Effector CD8-positive, alpha-beta T cell (primary cell): Measurements from ENCODE around the gene ZBTB22.
"Not testable (repeated sequence)": the region's sequence is repeated elsewhere in the genome, so short reads cannot be mapped to it uniquely, and the experiment has no call there.

Experiments
- DNase-seq: peaks from one replicate; lab custom pipeline; 2025; lab: John Stamatoyannopoulos, UW
- total RNA-seq, 4 experiments: gene quantifications; one replicate each; lab custom pipeline; 2026; lab: John Stamatoyannopoulos, UW

Gene ZBTB22, protein sequence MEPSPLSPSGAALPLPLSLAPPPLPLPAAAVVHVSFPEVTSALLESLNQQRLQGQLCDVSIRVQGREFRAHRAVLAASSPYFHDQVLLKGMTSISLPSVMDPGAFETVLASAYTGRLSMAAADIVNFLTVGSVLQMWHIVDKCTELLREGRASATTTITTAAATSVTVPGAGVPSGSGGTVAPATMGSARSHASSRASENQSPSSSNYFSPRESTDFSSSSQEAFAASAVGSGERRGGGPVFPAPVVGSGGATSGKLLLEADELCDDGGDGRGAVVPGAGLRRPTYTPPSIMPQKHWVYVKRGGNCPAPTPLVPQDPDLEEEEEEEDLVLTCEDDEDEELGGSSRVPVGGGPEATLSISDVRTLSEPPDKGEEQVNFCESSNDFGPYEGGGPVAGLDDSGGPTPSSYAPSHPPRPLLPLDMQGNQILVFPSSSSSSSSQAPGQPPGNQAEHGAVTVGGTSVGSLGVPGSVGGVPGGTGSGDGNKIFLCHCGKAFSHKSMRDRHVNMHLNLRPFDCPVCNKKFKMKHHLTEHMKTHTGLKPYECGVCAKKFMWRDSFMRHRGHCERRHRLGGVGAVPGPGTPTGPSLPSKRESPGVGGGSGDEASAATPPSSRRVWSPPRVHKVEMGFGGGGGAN
- 32.6 to 55.8 (median 45.3) reads per million in 4 experiments for total RNA-seq

DNA sequence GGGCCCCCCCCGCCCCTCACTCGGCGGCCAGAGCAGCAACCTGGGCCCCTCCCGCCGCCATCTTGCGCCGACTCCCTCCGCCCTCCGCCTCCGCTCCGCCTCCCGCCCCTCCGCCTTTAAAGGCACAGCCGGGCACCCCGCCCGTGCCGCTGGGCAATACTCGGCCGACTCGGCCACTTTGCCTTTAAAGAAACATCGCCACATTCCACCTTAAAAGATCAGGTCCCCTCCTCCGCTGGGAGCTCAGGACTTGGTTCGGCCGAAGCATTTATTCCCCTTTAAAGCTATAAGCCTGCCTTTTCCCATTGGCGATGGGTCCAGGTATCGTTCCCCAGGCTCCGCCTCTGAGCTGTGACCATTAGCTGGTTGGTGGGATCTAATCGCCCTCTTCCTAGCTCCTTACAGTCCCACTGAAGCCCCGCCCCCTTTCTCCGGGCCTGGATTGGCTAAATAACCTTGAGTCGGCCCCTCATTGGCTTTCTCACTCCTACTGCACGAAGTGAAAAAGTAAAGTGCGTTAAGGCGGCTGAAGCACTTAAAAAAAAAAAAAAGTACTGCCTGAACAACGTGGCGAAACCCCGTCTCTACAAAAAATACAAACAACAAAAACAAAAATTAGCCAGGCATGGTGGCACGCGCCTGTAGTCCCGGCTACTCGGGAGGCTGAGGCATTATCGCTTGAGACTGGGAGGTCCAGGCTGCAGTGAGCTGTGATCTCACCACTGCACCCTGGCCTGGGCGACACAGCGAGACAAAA is at the start of gene ZBTB22:
Gene ZBTB22, minus strand, starts transcription at position 76 of the 757 bp plus-strand sequence. CDS start 828 bp downstream, outside the sequence.
- DNase-seq: peak; percentile 95

DNA sequence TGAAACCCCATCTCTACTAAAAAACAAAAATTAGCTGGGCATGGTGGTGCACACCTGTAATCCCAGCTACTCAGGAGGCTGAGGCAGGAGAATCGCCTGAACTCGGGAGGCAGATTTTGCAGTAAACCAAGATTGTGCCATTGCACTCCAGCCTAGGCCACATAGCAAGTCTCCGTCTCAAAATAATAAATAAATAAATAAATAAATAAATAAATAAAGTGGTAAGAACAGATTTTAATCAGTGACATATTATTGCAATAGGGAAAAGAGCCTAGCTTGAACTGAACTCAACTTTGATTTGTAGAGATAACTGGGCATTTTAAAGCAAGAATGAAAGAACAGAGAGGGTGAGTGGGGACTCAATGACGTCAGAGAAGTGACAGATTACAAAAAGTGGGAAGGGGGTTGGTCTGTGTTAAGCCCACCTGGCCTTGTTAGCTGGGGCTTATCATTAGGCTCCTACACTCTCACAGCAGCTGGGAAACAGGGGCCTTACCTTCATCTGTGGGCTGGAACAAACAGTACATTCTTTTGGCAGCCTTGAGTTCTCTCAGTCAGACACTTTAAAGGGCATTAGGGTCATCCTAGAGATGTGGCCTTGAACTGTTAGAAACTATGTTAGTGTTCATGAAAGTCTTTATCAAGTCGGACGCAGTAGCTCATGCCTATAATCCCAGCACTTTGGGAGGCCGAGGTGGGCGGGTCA is 49.6 kb upstream of the ZBTB22 start:
- DNase-seq: no peak

DNA sequence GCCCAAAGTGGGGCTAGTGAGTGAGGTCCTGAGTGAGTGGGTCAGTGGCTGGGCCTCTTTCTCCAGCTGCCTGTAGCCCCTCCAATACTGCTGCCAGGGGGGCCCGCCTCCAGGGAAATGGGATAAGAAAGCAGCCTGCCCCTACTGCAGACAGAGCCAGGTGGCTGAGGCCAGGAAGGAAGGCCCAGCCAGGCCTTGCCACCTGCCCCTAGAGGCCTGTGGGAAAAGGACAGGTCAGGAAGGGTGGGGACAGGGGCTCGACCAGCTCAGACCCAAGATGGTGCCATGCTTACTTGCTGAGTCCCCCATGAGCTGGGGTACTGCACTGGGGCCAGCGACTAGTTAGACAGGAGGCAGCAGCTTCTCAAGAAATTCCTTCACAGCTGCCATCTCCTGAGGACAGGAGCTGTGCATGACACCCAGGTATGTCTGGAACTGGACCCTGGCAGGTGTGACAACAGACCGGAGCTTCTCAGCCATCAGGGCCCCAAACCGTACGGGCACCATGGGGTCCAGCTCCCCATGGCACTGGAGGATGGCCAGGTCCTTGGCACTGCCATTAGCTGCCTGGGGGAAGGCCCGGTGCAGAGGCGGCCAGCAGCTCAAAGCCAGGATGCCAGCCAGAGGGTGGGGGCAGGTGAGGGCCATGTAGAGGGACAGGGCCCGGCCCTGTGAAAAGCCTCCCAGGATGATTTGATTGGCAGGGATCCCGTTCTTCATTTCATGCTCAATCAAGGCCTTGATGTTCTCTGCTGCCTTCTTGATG is 47.8 kb upstream of the ZBTB22 start:
- not testable (repeated sequence) for DNase-seq

DNA sequence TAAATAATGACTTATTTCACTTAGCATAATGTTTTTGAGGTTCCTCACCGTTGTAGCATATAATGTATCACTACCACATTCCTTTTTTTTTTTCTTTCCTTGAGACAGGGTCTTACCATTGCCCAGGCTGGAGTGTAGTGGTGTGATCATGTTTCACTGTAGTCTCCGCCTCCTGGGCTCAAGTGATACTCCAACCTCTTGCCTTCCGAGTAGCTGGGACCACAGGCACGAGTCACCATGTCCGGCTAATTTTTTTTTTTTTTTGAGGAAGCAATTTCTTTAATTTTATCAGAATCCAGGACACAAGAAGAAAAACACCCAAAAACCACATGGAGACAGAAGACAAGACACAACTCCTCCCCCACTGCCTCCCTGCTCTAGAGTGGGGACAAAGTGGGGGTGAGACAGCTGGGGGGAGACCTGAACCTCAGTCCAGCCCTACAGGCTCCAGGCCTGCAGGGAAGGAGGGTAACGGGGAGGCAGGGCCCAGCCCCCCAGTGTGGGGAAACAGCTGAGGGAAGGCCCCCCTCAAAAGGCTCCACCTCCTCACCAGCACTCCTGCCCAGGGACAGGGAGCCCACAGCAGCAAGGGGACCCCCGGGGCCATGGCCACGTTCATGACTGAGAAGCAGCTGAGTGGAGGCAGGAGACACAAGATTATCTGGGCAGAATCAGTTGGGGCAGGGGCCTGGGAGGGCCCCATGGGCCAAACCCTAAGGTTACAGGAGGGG is 47.1 kb upstream of the ZBTB22 start:
- DNase-seq: not testable (repeated sequence)

DNA sequence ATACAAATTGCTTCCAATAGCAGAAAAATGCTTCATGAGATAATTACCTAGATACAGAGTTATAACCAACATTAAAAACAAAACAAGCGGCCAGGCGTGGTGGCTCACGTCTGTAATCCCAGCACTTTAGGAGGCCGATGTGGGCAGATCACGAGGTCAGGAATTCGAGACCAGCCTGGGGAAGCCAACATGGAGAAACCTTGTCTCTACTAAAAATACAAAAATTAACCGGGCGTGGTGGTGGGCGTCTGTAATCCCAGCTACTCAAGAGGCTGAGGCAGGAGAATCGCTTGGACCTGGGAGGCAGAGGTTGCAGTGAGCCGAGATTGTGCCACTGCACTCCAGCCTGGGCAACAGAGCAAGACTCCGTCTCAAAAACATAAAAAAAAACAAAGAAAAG is 45.9 kb upstream of the ZBTB22 start:
- not testable (repeated sequence) for DNase-seq

DNA sequence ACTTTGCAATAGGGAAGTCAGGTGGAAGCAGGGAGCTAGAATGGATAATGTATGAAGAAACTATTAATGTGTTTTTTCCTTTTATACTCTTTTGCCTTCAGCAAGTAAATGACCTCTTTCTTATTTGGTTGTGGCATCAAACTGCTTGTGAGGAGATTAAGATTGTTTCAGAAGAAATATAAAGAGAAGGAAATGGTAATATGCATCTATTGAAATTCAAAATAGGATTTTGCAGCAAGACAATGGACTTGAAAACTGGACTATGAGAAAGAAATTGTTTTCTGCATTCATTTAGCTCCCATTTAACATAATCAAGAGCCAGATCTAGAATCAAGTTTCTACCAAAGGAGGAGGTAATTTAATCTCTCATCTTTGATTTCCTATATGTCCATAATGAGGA is 41.8 kb upstream of the ZBTB22 start:
- DNase-seq: no peak

DNA sequence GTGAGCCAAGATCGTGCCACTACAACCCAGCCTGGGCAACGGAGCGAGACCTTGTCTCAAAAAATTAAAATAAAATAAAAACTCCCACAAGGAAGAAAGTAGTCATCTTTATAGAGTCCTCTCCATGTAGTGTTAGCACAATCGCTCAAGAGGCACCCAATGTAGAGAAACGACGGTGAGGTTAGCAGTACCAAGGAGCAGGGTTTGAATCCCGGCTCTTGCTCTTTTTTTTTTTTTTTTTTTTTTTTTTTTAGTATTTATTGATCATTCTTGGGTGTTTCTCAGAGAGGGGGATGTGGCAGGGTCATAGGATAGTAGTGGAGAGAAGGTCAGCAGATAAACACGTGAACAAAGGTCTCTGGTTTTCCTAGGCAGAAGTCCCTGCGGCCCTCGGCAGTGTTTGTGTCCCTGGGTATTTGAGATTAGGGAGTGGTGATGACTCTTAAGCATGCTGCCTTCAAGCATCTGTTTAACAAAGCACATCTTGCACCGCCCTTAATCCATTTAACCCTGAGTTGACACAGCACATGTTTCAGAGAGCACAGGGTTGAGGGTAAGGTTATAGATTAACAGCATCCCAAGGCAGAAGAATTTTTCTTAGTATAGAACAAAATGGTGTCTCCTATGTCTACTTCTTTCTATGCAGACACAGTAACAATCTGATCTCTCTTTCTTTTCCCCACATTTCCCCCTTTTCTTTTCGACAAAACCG is 39.8 kb upstream of the ZBTB22 start:
- DNase-seq: not testable (repeated sequence)

DNA sequence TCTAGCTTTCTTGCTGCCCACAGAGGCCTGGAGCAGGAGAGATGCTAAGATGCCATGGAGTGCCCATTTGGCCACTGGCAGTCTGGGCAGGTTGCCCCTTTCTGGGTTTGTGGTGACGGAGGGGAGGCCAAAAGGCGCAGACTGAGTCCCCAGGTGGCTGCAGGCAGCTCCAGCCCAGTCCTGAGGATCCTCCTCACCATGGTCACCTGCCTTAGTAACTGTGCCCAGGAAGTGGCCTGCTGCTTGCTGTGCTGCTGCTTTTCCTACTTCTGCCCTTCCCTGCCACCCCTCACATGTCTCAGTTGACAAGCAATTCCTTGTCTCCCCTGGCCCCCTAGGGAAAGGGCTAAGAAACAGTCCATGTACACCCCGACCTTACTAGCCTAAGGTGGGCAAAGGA is 38.8 kb upstream of the ZBTB22 start:
- no peak for DNase-seq

DNA sequence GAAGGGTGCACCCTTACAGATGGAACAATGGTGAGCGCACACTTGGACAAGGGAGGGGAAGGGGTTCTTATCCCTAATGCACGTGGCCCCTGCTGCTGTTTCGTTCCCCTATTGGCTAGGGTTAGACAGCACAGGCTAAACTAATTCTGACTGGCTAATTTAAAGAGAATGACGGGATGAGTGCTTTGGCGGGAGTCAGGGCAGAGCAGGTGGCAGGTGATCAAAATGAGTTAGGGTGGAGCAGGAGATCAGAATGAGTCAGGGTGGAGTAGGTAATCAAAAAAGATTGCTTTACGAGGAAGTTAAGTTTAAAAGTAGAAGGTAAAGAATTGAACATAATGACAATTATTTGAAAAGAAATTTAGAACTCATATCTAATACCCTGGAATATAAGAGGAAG is 38.3 kb upstream of the ZBTB22 start:
- DNase-seq: not testable (repeated sequence)

DNA sequence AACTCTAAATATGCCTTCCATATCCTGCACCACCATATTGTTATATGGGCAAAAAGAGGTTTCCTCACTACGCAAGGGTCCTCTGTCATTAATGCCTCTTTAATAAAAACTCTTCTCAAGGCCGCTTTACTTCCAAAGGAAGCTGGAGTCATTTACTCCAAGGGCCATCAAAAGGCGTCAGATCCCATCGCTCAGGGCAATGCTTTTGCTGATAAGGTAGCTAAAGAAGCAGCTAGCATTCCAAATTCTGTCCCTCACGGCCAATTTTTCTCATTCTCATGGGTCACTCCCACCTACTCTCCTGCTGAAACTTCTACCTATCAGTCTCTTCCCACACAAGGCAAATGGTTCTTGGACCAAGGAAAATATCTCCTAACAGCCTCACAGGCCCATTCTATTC is 30.3 kb upstream of the ZBTB22 start:
- DNase-seq: no peak

DNA sequence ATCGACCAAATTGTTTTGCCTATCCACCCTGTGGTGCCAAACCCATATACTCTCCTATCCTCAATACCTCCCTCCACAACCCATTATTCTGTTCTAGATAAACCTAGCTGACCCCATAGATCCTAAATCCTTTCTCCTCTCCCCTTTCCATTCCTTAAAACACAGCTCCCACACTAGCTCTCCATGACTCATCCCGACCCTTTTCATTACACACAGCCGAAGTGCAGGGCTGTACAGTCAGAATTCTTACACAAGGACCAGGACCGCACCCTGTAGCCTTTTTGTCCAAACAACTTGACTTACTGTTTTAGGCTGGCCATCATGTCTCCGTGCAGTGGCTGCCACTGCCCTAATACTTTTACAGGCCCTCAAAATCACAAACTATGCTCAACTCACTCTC is 29.4 kb upstream of the ZBTB22 start:
- DNase-seq: not testable (repeated sequence)

DNA sequence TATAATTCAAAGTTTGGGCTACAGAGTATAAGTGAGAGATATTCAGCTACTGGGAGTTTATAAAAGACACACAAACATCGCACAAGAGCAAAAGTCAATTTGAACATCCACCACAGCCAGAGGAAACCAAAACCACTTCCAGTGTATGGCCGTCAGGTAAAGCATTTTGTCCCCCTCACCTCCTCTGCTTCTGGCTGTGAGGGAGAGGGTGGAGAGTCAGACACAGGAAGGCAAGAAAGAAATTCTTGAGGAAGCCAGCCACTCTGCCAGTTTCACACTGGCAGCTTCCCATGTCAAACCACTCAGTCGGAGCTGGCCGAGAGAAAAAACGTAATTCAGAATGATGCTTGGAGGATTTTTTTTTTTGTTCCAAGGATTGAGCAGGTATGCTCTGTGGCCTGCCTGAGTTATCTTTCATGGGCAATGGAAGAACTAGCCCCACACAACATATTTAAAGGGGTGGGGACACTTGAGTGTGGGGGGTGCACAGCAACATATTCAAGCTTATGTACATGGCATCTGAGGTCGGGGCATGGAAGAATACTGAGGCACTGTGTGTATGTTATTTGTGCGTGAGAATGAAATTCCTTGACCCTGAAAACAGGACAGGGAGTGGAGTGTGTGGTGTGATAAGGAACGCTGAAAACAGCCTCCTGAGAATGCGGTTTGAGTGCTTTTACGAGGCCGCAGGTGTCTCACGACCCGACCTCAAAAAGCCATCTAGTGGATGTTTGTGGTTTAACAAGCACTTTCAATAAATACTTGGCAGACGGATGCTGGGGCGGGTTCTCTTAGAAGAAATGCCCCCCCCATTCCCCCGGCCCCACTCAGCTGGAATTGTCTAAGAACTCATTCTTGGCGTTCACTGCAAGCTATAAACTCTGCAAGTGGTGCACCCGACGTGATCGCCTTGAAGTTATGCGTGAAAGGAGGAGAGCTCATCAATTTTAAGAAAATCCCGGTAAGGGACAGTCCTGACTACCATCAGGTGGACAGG is 27.5 kb upstream of the ZBTB22 start:
- DNase-seq: peak; percentile 51

DNA sequence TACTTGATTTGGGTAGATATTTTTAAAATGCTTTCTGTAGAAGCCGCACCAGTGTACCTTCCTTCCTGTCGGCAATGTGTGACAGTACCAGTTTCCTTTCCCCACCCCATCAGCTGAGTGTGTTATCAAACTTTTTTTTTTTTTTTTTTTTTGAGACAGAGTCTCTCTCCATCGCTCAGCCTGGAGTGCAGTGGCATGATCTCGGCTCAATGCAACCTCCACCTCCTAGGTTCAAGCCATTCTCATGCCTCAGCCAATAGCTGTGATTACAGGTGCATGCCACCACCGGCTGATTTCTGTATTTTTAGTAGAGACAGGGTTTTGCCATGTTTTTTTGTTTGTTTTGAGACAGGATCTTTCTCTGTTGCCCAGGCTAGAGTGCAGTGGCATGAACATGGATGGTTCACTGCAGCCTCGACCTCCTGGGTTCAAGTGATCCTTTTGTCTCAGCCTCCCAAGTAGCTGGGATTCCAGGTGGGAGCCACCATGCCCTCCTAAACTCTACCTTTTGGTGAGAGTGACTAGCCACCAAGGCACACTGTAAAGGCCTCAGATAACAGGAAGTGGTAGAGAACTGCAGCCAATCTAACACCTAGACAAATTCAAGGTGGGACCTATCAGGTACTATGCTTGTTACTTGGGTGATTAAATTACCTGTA is 26.5 kb upstream of the ZBTB22 start:
- peak; percentile 38 for DNase-seq

DNA sequence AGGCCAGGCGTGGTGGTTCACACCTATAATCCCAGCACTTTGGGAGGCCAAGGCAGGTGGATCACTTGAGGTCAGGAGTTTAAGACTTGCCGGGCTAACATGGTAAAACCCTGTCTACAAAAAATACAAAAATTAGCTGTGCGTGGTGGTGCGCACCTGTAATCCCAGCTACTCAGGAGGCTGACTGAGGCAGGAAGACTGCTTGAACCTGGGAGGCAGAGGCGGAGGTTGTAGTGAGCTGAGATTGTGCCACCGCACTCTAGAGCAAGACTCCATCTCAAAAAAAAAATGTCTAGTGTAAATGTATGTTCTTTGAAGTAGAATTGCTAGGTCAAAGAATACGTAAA is 26.0 kb upstream of the ZBTB22 start:
- not testable (repeated sequence) for DNase-seq

DNA sequence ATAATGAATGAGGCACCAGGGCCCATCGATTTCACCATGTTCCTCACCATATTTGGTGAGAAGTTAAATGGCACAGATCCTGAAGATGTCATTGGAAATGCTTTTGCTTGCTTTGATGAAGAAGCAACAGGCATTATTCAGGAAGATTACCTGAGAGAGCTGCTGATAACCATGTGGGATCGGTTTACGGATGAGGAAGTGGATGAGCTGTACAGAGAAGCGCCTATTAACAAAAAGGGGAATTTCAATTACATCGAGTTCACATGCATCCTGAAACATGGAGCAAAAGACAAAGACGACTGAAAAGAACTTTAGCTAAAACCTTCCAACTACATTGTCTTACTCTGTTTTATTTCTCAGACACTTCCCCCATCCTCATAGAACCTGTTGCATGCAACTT is 21.6 kb upstream of the ZBTB22 start:
- DNase-seq: no peak

DNA sequence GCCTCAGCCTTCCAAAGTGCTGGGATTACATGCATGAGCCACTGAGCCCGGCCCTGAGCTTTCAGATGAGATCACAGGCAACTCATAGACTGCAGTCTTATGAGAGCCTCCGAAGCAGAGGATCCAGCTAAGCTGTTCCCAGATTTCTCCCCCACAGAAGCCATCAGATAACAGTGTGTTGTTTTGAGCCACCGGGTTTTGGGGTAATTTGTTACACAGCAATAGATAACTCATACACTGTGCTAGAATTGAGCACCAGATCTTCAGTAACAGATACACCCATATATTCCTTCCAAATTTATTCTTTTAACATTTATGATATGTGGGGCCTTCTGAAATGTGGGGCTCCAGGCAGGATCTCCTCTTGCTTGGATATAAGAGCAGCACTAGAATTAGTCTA is 19.0 kb upstream of the ZBTB22 start:
- no peak for DNase-seq

DNA sequence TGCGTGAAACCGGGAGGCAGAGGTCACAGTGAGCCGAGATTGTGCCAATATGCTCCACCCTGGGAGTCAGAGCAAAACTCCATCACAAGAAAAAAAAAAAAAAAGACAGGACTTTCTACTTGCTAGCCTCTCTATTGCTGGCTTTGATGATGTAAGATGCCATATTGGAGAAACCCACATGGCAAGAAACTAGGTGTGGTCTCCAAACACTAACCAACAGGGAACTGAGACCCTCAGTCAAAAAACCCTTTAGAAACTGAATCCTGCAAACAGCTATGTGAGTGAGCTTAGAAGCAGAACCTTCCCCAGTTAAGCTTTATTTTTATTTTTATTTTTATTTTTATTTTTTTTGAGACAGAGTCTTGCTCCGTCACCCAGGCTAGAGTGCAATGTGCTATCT is 18.4 kb upstream of the ZBTB22 start:
- DNase-seq: no peak

DNA sequence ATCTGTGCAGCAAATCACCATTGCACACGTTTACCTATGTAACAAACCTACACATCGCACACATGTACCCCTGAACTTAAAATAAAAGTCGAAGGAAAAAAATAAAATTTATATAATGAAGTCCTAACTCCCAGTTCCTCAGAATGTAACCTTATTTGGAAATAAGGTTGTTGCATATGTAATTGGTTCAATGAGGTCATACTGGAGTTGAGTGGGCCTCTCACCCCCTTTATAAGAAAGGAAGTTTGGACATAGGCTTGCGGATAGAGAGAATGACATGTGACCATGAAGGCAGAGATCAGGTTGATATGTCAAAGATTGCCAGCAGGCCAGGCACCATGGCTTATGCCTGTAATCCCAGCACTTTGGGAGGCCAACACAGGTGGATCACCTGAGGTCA is 16.1 kb upstream of the ZBTB22 start:
- no peak for DNase-seq
